OCI-LY1 (cell line): ENCODE results near the gene ADTRP.

ENCODE experiments used
- EZH2 ChIP-seq: fragments of 200-600 bp; sonication (generic), shearing (Covaris generic); IDR thresholded peaks from 2 replicates; pipeline ENCODE4 v1.8.0; 2017; ENCODE audit warnings: borderline replicate concordance, mixed run types, mild to moderate bottlenecking, antibody characterized with exemption, low read length, moderate library complexity, mixed read lengths
- TF ChIP-seq, protein P1 (sequence below): fragments of 200-600 bp; sonication (generic), shearing (Covaris generic); IDR thresholded peaks from 2 replicates; pipeline ENCODE4 v1.5.1; 2017; ENCODE audit warnings: mild to moderate bottlenecking, antibody characterized with exemption, low read length, moderate library complexity, mixed read lengths

DNA sequence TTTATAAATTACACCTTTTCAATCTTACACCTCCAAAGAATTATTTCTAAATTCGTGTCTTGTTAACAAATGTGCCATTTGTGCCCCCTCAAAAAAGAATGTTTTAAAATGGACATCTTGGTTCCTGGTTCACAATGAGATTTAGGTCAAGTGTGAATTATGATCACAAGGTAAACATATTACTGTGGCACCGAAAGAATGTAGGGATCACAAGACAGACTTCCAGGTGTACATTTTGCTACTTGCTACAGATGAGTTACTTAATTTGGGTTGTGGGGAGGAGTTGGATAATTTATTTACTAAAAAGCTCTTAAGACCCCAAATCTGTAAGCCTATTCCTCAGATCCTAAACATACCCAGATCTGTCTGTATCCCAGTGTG, 25.0 kb upstream of the ADTRP start:
- TF ChIP-seq, protein P1, sequence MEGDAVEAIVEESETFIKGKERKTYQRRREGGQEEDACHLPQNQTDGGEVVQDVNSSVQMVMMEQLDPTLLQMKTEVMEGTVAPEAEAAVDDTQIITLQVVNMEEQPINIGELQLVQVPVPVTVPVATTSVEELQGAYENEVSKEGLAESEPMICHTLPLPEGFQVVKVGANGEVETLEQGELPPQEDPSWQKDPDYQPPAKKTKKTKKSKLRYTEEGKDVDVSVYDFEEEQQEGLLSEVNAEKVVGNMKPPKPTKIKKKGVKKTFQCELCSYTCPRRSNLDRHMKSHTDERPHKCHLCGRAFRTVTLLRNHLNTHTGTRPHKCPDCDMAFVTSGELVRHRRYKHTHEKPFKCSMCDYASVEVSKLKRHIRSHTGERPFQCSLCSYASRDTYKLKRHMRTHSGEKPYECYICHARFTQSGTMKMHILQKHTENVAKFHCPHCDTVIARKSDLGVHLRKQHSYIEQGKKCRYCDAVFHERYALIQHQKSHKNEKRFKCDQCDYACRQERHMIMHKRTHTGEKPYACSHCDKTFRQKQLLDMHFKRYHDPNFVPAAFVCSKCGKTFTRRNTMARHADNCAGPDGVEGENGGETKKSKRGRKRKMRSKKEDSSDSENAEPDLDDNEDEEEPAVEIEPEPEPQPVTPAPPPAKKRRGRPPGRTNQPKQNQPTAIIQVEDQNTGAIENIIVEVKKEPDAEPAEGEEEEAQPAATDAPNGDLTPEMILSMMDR = no peak
- no peak for TF ChIP-seq EZH2
